Renal cortex interstitium (tissue), 11 donors: ENCODE measurements around the gene GRK4. TPM values are rescaled to one million over a fixed set of nuclear protein-coding genes. Genes with fewer than 3 reads are reported as not detected.
"Not testable (repeated sequence)": the region's sequence is repeated elsewhere in the genome, so short reads cannot be mapped to it uniquely, and the experiment has no call there.

Source experiments
- DNase-seq, 11 donors: peaks; one replicate each; pipeline ENCODE4 v3.0.0-alpha.2; 2013; ENCODE audit warnings: low read depth in 9 of 11, low spot score in 4 of 11; ENCODE audit errors: extremely low read depth in 1 of 11
- polyA plus RNA-seq, 3 donors: library from polyadenylated mRNA; unstranded; fragments of 120-200 nt; gene quantifications; one replicate each; pipeline ENCODE4 v1.2.1, GENCODE V29; 2013; ENCODE audit not compliant: insufficient read length in 3 of 3

Gene GRK4
- polyA plus RNA-seq, 3 donors = 6.2 to 10.0 (median 8.0) TPM

DNA sequence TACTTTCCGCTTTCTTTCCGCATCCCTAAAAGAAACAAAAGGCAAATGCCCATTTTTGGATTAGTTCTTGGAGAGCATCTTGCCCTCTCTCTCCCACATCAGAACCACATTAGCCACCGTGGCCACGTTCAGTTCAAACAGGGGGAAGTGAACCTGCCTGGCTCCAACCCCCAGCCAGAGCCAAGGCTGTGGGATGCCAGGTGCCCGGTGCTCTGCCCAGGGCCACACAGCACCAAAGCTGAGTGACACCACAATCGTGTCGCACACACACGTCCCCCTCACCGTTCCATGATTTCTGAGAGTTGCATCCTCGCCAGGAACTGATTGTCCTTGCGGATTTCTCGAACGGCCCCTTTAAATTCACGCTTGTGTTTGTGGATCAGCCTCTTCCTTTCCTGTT lies 24.5 kb upstream of the GRK4 start:
- no peak for DNase-seq

DNA sequence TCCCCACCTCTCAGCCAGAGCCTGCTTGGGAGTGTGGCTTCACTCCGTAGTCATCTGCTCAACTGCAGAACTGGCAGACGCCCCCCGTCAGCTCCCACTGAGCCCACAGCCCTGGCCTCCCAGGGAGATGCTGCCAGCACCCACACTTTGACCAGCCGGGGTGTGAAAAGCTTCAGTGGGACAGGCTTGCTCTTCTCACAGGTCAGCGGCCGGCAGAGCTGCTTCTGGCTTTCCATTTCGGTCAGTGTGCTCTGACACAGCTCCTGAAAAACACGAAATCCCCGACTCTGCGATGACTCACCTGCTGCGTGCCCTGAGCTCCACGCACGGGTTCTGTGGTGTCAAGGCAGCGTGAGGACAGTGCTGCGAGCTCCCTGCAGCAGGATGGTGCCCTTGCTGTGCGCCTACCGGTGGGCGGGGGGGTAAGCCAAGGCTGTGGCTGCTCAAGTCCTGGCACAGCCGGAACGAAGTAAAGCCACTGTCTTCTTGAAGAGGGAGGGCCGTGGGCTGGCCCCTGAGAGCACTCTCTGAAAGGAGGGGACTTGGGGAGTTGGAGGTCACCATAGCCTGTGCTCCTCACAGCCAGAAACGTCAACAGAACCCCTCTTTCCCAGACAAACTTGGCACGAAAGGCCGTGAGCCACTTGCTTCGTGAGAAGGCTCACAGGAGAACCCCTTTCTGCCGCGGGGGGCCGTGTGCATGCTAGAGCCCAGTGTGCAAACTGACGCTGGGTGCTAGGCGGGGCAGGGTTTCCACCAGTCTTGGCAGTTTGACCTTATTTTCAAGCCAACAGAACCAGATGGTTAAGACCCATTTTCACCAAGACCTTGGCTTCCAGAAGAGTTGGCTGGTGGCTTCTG lies 23.8 kb upstream of the GRK4 start:
- DNase-seq = no peak

DNA sequence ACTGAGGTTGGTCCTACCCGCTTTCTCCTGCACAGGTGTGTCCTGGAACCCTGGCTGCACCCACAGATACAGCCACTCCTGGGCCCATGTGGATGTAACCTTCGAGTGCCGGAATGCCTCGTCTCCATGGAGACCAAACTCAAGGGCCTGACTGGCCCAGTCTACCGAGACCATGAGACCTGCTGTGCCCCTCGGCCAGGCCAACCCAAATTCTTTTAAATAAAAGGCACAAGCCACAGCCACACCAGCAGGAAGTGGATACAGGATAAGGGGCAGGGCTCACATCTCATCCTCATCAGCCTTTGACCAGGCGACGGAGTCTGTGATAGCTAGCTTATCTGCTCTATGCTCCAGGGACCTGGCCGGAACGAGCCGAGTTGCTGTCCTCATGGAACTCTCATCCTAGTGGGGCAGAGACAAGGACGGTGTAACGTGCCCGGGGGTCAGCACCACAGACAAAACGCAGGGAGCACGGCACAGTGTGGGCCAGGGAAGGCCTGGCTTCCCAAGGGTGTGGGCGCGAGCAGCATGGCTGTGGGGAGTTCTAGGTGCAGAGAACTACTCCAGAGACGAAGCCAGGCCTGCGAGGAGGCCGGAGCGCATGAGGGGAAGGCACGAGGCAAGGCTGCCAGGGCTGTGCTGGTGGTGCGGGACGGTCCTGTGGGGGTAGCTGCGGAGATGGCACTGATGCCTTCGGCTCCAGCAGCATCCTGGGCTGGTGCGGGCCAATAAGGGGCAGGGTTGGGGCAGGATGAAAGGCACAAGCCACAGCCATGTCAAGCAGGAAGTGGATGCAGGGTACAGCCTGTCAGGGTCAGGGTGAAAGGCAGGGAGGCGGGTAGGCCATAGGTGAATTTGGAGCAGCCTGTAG lies 22.9 kb upstream of the GRK4 start:
- DNase-seq = no peak

DNA sequence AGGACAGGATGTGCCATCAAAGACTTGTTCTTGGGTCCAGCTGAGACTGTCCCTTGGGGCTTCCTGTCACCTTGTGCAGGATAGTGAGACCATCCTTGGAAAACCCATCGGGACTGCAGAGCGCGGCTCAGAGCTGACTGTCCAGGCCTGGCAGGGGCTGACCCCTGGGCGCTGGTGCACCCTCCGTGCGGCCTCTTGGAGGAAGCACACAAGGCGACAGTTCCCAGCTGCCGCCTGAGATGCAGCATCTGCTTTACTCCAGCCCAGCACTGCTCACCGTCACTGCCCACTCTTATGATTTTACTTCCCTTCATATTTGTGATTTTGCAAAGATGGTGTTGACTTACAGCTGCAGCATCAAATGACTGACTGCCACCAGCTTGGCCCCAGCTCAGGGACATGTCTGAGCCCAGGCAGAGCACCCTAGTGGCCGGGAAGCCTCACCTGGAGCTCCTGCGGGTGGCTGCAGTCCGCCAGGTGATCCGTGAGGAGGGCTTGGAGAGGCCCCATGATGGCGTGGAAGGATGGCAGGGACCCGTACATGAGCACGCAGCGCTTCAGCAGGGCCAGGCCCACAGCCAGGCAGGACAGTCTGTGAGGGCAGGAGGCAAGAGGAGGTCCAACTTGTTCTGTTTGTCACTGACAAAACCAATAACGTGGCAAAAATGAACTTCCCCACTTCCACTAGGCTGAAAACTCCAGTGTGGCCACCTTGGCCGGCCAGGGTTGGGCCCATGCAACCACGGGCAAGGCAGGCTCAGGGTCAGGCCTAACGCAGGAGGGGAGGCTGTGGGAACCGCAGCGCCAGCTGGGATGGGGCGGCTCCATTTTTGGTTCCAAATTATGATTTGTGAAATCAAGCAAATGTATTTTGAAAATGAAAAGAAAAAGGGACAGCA lies 22.0 kb upstream of the GRK4 start:
- no peak for DNase-seq

DNA sequence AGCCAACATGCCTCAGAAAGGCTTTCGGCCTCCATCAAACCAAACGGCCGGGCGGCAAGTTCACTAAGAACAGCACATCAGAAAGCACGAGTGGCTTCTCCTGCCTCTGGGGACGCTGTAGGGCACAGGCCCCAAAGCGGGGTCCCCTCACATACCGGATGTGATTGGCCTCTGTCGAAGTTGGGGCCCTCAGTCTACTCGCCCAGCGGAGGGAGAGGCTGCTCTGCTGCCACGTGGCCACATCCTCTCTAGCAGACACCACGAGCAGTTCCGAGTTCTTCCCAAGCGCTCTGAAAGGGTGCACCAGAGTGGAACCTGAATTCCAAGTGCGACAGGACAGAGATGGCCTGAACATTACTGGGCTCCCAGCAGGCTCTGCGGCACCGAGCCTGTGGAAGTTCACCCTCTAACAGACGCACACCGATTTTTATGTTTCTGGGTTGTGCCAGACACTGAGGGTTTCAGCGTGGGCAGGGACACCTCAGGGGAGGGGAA lies 21.3 kb upstream of the GRK4 start:
- no peak for DNase-seq

DNA sequence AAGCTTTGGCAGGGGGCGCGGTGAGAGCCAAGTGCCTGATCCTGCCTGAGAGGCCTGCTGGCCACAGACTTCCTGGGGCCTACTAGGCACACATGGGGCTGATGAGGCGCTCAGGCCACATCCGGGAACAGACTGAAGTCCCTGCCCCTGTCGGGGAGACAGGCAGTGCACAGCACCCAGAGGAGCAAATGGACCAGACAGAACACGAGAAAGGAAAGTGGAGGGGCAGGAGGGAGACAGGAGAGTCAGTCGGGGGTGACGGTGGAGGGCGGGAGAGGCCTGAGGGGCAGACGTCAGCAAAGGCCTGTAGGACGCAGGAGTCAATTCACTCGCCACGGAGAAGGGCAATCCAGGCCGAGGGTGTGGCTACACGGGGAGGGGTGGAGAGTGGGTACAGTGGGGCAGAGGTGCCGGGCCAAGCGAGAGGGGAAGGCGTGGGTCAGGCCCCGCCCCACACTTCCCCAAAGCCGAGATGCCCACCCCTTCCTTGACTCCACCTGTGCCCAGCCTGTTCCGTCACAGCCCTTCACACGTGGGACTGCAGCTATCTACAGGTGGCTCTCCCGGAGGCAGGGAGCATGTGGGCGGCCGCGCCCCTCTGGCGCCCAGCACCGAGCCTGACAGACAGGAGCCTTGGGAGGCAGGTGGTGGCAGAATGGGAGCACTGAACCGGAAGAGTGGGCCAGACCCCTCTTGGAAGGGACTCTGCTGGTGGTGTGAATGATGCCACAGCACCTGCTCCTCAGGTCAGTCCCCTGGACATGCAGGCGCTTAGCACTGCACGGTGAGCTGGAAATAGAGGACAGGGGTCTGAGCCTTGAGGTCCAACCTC lies 20.6 kb upstream of the GRK4 start:
- no peak for DNase-seq

DNA sequence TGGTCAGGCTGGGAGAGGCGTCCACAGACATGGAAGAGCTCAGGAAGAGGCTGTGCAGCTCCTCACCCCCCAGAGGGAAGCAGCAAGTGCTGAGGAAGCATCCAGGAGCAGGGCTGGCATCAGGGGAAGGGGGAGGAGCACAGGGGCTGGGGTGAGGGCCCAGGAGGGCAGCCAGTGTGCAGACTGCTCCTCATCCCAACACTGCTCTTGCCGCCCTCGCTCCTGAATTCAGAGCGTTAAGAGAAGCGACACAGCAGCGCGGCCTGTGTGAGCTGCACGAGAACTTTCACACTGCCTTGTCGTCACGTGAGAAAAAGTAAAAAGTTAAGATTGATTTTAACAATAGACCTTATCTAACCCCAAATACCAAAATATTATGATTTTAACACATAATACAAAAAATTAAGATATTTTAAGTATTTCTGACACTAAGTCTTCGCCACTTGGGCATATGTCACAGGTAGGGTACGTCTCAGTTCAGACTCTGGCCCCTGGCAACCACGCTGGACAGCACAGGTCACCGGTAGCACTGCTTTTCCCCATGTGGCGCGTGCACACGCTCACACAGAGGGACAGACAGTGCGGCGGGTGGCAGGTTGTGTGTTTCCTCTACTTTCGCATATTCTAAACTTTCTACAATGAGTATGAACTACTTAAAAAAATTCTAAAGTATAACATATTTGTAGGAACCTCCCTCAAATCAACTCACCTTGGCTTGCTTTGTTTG lies 19.8 kb upstream of the GRK4 start:
- DNase-seq = no peak

DNA sequence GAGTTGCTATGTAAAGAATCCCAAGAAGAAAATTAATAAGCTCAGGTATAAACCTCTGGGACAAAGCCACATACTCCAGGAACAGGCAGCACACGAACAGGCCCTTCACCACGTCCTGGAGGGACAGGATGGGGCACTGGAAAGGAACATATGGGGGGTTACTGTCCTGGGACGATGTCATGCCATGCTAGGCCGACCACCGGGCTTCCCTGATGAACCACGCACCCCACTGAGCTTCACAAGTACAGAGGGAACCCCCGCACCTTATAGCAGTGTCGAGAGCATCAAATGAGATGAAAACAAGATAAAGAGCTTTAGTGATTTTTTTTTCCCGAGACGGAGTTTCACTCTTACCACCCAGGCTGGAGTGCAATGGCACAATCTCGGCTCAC lies 19.3 kb upstream of the GRK4 start:
- DNase-seq = no peak

DNA sequence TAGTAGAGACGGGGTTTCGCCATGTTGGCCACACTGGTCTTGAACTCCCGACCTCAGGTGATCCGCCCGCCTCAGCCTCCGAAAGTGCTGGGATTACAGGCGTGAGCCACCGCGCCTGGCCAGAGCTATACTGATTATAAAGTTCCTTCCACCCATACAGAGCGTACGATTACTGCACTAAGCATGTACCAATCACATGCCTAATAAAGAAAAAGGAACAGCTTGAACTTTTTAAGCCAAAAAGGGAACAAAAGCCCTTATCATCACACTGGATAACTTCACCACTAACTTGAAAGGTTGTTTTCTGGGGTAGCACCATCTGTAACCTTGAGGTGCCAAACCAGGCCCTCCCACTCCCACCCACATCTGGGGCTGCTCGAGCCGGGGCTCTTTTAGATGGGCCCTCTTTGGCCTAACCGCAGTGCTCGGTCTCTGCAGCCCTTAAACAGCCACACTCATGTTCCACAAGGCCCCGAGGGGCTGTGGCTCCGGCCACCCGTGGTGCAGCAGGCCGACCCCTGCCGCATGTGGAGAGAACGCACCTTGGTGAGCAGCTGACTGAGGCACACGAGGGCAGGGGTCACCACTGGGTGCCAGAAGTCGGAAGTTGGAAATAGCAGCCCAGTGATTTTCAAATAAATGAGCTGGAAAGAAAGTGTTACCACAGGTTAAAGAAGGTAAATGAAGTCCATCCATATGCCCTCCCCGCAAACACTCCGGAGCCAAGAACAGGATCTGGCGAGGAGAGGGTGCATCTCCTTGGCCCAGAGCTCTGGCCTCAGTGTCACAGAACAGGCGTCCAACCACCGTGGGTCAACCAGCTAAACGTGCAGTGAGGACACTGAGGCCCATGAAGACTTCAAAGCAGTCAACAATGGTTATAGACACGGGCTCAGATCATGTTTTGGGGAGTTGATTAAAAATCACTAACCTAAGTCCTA lies 18.5 kb upstream of the GRK4 start:
- no peak for DNase-seq

DNA sequence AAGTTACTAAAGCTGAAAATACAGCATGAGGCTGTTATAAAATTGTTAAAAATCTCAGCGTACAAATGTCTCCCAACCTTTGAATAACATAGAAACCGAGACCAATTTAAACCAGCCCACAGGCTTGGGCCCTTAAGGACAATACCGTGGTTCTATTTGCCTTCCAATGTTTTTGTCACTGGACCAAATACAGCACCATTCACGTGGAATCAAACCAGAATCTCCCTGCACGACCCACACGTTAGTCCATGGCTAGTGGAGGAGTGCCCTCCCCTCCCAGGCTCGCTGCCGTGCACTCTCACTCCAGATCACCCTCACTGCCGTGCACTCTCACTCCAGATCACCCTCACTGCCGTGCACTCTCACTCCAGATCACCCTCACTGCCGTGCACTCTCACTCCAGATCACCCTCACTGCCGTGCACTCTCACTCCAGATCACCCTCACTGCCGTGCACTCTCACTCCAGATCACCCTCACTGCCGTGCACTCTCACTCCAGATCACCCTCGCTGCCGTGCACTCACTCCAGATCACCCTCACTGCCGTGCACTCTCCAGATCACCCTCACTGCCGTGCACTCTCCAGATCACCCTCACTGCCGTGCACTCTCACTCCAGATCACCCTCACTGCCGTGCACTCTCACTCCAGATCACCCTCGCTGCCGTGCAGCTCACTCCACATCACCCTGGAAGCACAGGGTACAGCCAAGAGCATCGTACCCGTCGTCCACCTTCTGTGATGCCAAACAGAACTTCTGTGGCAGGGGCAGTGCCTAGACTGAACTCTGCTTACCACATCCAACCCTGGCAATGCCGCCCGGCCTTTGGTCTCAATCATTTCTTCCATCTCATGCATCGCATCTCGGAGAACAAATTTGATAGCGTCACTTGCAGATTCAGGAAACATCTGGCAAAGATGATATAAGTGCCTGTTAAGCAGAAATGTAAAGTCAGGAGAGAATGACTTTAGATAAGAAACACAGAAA lies 17.5 kb upstream of the GRK4 start:
- not testable (repeated sequence) for DNase-seq

DNA sequence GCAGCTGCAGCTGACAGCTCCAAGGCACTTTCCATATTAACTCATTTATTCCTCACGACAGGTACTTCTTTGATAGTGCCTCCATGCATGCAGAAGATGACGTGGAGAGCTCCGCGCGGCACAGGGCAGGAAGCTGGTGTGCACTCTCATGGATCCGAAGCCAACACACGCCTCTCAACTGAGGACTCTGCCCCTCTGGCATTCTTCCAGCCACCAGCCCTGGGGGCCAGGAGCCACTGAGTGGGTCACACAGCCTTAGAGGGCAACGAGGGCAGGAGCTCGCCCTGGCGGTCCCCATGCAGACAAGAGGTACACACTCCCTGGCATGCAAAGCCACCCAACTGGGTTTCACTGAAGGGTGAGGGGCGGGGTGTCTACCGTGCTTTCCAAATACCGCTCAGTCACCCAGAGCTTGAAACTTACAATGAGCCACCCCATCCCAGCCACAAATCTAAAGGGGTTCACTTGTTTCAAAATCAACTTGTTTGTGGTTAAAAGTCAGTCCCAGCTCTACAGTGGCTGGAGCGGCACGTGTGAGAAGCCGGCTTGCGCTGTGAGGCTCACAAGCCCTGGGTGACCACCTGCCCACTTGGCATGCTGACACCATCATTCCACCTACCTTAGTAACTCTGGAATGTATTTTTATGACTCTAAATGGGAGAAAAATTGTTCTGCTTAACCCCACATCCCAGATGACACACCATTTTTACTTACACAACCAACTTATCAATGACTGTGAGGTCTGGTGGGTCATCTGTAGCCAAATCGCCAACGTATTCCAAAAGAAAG lies 16.4 kb upstream of the GRK4 start:
- DNase-seq = no peak

DNA sequence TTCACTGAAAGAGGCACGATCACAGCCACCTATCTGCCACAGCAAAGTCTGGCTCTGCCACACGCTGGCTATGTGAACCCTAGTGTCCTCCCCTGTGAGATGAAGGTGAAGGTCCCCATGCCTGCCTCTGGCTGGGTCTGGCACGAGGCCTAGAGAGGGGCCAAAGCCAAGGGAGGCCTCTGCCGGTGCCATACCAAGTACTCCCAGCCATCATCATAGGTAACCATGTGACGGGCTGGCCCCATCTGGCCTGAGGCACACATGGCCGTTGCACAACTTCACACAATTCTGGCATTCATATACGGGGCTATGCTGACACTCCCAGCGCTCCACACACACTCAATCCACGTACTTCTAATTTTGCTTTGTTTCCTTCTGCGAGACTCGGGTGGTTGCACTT lies 15.4 kb upstream of the GRK4 start:
- no peak for DNase-seq

DNA sequence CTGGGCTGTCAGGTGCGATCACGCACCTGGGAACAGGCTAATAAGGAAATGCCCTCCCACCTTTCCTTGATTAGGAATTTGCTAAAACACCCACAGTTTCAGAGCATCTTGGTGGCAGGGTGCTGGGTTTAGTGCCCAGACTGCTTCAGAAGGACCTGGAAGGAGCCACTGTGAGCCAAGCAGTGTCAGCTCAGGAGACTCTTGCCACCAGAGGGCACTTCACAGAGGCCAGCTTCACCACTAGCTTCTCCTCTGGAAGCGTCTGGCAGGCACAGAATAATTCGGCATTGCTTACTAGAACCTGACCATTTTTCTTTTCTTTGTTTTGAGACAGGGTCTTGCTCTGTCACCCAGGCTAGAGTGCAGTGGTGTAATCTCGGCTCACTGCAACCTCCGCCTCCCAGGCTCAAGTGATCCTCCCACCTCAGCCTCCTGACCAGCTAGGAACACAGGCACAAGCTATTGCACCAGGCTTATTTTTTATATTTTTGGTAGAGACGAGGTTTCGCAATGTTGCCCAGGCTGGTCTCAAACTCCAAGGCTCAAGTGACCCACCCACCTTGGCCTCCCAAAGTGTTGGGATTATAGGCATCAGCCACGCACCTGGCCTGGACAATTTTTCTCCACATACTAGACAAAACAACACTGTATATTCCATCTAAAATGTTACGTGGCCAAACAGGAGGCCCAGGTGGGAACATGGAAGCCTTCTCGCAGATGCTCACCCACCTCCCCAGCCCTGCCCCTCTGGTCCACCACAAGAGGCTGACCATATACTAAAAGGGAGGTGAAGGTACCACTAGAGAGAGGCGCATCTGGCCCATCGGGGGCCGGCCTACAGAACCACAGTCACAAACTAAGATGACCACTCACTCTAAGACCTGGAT lies 14.2 kb upstream of the GRK4 start:
- DNase-seq = no peak

DNA sequence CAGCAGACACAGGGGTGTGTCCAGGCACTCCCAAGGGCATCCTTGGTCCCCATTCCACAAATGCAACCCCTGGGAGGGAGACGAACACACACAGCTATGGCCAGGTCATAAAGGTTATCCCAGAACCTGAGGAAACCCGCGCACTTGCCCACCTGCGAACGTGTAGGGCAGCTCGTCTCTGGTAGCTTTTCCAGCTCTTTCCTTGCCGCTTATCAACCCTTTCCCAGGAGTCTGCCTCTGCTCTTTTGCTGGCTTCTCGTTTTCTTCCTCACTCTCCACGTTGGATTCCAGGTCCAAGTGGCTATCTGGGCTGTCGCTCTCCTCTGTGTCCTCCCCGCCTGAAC lies 13.6 kb upstream of the GRK4 start:
- no peak for DNase-seq
